Stimulated activated naive CD8-positive, alpha-beta T cell treated with anti-CD3 and anti-CD28 coated beads, Interleukin-15, amount 100 ng/mL, for 72 hours (primary cell): ENCODE results near the gene CFAP299.

Experiments used
- ATAC-seq: fragments of 150-1000 bp; cut with Tn5 transposase; 2 replicates; pipeline ENCODE4 v1.10.0; 2021; ENCODE audit warnings: mild to moderate bottlenecking, moderate library complexity
- DNase-seq, 2 donors: peaks; one replicate each; pipeline ENCODE4 v3.0.0; 2021 to 2022
- H3K27ac Mint-ChIP-seq, 2 donors: one replicate each; pipeline ENCODE4 v1.8.0; 2022; ENCODE audit warnings: mild to moderate bottlenecking in 2 of 2, mixed read lengths in 2 of 2, moderate library complexity in 2 of 2
- H3K27me3 Mint-ChIP-seq: one replicate; pipeline ENCODE4 v1.8.0; 2022; ENCODE audit warnings: mixed read lengths
- H3K4me1 Mint-ChIP-seq: one replicate; pipeline ENCODE4 v1.8.0; 2022; ENCODE audit warnings: mild to moderate bottlenecking, mixed read lengths
- H3K4me3 Mint-ChIP-seq, 2 donors: one replicate each; pipeline ENCODE4 v1.8.0; 2022; ENCODE audit warnings: mild to moderate bottlenecking in 2 of 2, mixed read lengths in 2 of 2, moderate library complexity in 1 of 2
- H3K9me3 Mint-ChIP-seq, 2 donors: one replicate each; pipeline ENCODE4 v1.8.0; 2022; ENCODE audit warnings: mixed read lengths in 2 of 2

CFAP299 gene

DNA sequence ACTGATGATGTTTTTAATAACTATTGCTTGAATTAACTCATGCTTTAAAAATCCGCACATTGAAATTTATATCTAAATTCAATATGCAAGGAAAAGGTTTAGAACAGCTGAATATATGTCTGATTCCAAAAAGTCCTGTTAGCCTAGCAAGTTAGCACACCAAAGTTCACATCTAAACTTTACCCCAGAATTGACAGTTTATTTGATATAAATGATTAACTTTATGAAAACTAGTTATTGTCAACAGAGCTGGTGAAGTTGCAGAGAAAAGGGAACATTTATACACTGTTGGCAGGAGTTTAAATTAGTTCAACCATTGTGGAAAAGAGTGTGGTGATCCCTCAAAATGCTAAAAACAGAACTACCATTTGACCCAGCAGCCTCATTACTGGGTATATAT, 574.4 kb downstream of the CFAP299 start:
- ATAC-seq = no peak
- no peak for DNase-seq
- Mint-ChIP-seq H3K27ac (no peak overlapping the region), H3K4me3 (no peak overlapping the region), H3K4me1 (peaks cover 10% of the 10 kb centered on the region), H3K27me3 (no peaks in the 10 kb centered on the region), H3K9me3 (peaks cover 26 to 35% of the 10 kb centered on the region in 2 donors)

DNA sequence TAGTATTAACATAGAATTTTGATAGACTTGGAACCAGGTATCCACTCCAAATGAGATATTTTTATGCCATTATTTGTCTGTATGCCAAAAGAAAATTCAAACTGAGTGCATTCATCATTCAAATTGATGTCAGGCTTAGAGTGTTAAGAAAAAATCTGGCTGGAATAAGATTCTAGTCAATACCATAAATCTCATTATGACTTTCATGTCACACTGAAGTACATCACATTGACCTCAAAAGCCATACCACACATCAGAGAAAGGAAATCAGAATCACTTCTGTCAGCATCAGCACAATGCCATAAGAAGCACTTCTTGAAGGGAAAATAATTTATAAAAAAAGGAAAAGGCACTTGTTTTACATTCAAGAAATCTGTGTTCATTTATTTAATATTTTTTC, 575.9 kb downstream of the CFAP299 start:
- DNase-seq = no peak
- Mint-ChIP-seq H3K27ac (no peak overlapping the region), H3K4me1 (peaks cover 10% of the 10 kb centered on the region), H3K27me3 (no peaks in the 10 kb centered on the region), H3K4me3 (no peak overlapping the region), H3K9me3 (peaks cover 11 to 24% of the 10 kb centered on the region in 2 donors)
- ATAC-seq = peak; percentile 91

DNA sequence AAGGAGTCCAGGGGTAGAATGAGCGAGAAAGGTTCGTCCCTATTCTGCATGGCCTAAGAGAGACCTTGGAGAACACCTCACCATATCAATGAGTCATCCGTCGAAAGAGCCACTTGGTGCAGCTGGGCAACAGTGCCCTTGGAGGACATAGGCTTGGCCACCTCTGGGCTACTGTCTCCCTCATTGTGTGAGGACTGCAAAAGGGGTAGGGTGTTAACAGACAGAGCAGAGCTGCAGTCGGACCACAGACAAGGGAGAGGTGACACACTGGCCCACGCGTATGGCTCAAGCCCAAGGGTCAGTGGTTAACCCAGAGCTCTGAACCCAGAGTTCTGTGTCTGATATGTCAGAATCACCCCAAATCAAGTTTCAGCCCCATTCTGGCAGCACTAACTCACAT, 576.8 kb downstream of the CFAP299 start:
- no peaks in the 10 kb centered on the region for H3K27me3 Mint-ChIP-seq
- no peak overlapping the region for H3K4me3 Mint-ChIP-seq
- peaks cover 5 to 15% of the 10 kb centered on the region in 2 donors for H3K9me3 Mint-ChIP-seq
- peaks cover 10% of the 10 kb centered on the region for H3K4me1 Mint-ChIP-seq
- no peak for DNase-seq
- H3K27ac Mint-ChIP-seq = no peak overlapping the region
- no peak for ATAC-seq

DNA sequence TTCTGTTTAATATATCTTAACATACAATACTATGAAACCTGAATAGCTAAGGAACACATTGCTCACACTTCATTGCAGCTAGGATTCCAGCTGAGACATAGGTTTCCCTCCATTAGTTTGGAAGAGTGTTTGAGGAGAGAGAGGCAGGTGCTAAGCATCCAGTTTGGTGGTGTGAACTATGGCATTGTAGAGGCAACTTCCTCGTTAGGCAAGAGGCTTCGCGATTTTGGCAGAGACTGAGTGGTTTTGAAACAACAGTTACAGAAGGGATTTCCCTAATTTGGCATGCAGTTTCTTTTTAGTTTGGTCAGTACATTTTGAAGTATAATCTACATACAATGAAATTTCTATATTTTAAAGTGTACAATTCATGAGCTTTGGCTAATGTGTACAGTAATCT, 577.9 kb downstream of the CFAP299 start:
- DNase-seq (peak in 1 of 2 donors; percentile 27), ATAC-seq (peak; percentile 80)
- peaks cover 10% of the 10 kb centered on the region for H3K4me1 Mint-ChIP-seq
- H3K4me3 Mint-ChIP-seq = no peak overlapping the region
- no peak overlapping the region for H3K27ac Mint-ChIP-seq
- H3K27me3 Mint-ChIP-seq = no peaks in the 10 kb centered on the region
- peaks cover 4% of the 10 kb centered on the region in 2 donors for H3K9me3 Mint-ChIP-seq

DNA sequence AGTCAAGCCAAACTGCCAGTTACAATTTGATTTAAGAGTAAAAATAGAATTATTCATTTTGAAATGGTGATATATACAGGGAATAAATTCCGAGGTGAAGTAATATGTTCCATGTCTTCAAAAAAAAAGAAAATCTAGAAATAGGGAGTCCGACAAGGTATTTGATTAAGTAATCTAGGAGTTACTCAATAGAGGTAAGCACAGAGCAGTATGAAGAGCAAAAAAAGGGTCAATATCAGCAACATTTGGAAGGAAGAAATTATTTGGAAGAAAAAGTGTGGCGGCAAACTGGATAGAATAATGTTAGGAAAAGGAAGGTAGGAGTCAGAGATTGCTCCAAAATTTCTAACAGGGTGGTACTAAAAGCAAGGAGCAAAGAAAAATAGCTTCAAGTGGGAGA, 581.2 kb downstream of the CFAP299 start:
- Mint-ChIP-seq H3K27me3 (no peaks in the 10 kb centered on the region), H3K9me3 (no peaks in the 10 kb centered on the region)
- no peak for ATAC-seq

DNA sequence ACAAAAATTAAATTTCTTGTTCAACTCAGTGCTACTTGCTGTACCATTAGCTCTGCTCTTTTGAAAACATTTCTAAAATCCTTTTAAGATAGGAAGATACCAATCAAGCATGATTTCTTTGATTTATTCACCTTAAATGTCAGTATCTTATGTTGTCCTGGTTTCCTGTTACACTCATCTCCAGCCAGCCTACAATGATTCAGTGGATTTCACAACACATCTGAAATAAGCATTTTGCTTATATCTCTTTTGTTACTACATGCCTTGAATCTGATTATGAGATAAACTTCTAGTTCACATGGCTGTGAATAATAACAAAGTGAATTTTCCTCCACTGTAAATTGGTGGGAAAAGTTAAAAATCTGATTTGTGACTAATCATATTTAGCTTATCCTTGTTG, 582.5 kb downstream of the CFAP299 start:
- ATAC-seq (no peak), DNase-seq (no peak)
- Mint-ChIP-seq H3K4me1 (peaks cover 10% of the 10 kb centered on the region), H3K9me3 (no peaks in the 10 kb centered on the region), H3K27me3 (no peaks in the 10 kb centered on the region), H3K27ac (no peak overlapping the region), H3K4me3 (no peak overlapping the region)

More for the DNA sequence above, 581.2 kb downstream of the CFAP299 start:
- no peak for DNase-seq
- Mint-ChIP-seq H3K4me1 (peaks cover 10% of the 10 kb centered on the region), H3K4me3 (no peak overlapping the region), H3K27ac (no peak overlapping the region)

DNA sequence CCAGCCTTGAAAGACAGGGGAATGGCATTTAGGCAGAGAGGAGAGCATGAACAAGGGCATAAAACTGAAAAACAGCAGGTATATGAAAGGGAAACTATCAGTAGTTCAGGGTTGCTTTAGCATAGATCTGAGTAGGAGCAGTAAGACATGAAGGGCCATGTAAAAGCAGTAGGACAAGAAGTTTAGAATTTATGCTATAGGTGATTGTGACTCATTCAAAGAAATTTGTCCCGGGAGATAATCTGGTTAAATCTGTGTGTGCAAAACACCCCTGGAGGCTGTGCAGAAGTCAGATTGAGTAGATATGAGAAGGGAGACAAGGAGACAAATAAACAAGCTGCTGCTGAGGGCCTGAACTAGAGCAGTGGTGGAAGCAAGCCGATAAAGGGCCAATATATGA, 585.9 kb downstream of the CFAP299 start:
- H3K4me3 Mint-ChIP-seq = no peak overlapping the region
- H3K27ac Mint-ChIP-seq = no peak overlapping the region
- no peaks in the 10 kb centered on the region for H3K4me1 Mint-ChIP-seq
- no peak for ATAC-seq
- no peak for DNase-seq
- no peaks in the 10 kb centered on the region for H3K9me3 Mint-ChIP-seq
- H3K27me3 Mint-ChIP-seq = no peaks in the 10 kb centered on the region

DNA sequence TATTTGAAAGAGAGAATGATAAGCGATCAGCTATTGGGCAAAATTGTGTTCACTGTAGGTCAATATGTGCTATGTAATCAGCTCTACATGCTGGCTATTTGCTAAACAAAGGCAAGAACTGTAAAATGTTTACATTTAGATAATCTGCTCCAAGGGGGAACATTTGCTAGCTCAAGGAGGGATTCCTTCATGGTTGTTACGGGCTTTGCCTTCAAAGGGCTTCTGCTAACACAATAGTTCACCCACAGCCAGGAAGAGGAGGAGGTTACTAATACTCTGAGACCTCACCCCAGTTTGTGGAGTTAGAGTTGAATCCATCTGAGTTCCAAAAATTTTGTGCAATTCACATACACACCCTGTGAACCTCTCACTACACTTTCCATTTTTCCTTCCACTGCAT, 587.4 kb downstream of the CFAP299 start:
- H3K9me3 Mint-ChIP-seq = no peaks in the 10 kb centered on the region
- no peak for ATAC-seq
- no peak overlapping the region for H3K4me3 Mint-ChIP-seq
- no peak for DNase-seq
- H3K4me1 Mint-ChIP-seq = no peaks in the 10 kb centered on the region
- H3K27me3 Mint-ChIP-seq = no peaks in the 10 kb centered on the region
- H3K27ac Mint-ChIP-seq = no peak overlapping the region

DNA sequence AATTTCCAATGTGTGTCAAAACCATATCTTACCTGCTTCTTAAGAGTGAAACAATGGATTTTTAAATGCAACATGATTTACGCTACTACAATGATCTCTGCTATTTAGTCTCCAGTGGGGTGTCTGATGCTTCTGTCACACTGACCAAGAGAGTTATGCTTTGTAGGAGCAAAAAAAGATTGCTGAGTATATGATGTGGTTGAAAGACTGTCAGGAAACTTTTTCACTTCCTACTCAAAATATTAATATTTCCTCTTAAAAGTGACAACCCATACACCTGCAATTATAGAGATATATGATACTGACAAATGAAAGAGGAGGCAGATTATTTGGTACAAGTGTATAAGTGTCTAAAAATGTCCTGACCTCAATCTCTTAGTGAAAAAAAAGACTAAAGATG, 589.8 kb downstream of the CFAP299 start:
- no peak overlapping the region for H3K4me3 Mint-ChIP-seq
- no peak for ATAC-seq
- no peaks in the 10 kb centered on the region for H3K4me1 Mint-ChIP-seq
- no peaks in the 10 kb centered on the region for H3K9me3 Mint-ChIP-seq
- no peaks in the 10 kb centered on the region for H3K27me3 Mint-ChIP-seq
- DNase-seq = no peak
- H3K27ac Mint-ChIP-seq = no peak overlapping the region

DNA sequence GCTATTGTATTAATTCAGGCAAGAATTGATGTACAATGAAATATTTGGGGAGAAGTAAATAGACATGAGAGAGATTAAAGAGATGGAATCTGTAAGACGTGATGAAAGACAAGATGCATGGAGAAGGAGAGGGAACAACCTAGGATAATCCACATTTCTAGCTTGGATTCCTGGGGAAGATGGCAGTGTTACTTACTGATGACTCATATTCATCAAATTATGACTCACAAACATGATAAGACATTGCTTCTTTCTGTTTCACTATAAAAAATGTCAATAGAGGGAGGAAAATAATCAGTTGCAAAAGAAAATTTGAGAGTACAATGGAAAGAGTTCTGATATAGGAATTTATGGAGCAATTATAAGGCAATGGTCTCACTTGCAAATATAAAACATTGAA, 590.9 kb downstream of the CFAP299 start:
- Mint-ChIP-seq H3K27ac (no peak overlapping the region), H3K4me1 (no peaks in the 10 kb centered on the region), H3K27me3 (no peaks in the 10 kb centered on the region), H3K9me3 (no peaks in the 10 kb centered on the region), H3K4me3 (no peak overlapping the region)
- ATAC-seq = no peak
- no peak for DNase-seq

DNA sequence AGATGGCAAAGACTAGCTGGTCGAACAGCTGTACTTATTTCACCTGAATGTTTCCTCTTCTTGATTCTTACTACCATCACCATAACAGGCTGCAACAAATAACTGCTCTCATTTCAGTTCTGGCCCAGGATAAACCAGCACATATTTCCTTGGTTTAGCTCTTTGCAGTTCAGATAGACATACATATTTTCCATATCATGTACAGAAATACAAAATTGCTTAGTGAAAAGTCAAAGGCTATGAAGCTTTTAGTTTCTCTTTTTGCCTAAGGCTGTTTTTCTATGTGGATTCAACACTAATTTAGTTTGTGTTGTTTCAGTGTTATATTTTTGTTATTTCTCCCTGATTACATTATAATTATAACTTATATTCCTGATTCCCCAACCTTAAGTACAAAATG, 591.4 kb downstream of the CFAP299 start:
- DNase-seq = no peak
- H3K27ac Mint-ChIP-seq = no peak overlapping the region

DNA sequence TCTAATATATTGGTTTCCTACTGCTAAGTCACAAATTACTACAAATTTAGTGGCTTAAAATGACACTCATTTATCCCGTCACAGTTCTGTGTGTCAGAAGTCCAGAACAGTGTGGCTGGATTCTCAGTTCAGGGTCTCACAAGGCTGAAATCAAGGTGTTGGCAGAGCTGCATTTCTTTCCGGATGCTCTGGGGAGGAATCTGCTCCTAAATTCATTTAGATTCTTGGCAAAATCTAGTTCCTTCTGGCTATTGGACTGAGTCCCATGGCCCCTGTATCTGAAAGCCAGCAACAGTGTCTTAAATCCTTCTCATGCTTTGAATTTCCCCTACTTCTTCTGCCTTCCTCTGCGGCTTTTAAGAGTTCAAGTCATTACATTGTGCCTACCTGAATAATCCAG, 591.9 kb downstream of the CFAP299 start:
- Mint-ChIP-seq H3K4me1 (no peaks in the 10 kb centered on the region), H3K9me3 (no peaks in the 10 kb centered on the region), H3K4me3 (no peak overlapping the region), H3K27me3 (no peaks in the 10 kb centered on the region), H3K27ac (no peak overlapping the region)
- ATAC-seq = no peak
- DNase-seq = no peak

More for the DNA sequence above, 591.4 kb downstream of the CFAP299 start:
- no peak for ATAC-seq
- Mint-ChIP-seq H3K27me3 (no peaks in the 10 kb centered on the region), H3K4me1 (no peaks in the 10 kb centered on the region), H3K9me3 (no peaks in the 10 kb centered on the region), H3K4me3 (no peak overlapping the region)

DNA sequence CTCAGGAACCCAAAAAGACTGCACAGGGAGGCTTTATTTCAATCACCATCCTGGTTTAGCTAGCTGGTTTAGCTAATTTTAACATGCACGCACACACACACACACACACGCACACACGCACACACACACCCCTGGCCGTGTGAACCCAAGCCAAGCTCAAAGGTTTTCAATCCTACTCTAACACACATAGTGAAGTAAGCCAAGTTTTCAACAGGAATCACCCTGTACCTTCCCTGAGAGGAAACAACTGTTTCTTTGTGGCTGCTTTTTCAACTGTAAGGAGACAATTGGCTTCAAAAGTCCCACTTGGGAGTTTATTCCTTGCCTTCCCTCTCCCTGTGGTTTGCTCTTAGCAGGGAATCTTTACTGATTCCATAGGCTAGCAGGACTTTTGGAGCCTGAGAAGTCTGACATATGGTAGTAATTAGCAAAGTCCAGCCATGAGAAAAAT, 596.1 kb downstream of the CFAP299 start:
- Mint-ChIP-seq H3K9me3 (peaks cover 0 to 5% of the 10 kb centered on the region in 2 donors), H3K4me1 (no peaks in the 10 kb centered on the region), H3K27me3 (no peaks in the 10 kb centered on the region), H3K4me3 (no peak overlapping the region), H3K27ac (no peak overlapping the region)
- DNase-seq (no peak), ATAC-seq (no peak)

DNA sequence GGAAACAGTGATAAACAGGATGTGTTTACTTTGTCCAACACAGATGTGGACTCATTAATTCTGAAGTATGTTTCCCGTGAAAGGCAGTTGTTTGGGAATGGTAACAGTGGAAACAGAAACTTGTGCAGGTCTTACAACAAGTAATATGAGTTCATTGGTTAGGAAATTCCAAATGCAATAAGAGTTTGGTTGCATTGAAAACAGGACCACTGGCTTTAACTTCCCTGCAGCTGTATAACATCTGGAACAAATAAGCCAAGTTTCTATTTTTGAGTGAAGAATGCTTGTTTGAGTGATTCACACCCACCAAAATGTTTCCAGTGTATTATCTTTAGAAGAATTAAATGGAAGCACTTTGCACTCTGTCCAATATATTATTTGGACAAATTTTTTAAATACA, 612.6 kb downstream of the CFAP299 start:
- no peak for DNase-seq
- H3K4me3 Mint-ChIP-seq = no peak overlapping the region
- ATAC-seq = no peak
- H3K9me3 Mint-ChIP-seq = no peaks in the 10 kb centered on the region
- no peak overlapping the region for H3K27ac Mint-ChIP-seq
- H3K27me3 Mint-ChIP-seq = no peaks in the 10 kb centered on the region
- no peaks in the 10 kb centered on the region for H3K4me1 Mint-ChIP-seq

DNA sequence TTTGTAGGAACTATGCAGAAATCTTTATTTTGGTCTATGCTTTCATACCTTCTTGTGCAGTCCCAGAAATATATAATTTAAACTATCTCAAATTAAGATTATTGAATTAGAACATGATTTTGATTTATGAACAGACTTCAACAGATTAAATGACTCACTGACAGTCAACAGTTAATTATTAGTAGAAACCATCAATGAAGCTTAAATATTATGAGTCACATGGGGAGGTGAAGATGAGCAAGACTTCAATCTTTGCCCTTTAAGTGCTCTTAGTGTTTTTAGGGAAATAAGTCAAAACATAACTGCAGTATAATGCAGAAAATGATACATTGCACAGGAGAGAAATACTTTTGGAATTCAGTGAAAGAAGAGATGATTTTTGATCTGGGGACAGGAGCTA, 613.5 kb downstream of the CFAP299 start:
- ATAC-seq (no peak), DNase-seq (no peak)
- Mint-ChIP-seq H3K4me3 (no peak overlapping the region), H3K4me1 (no peaks in the 10 kb centered on the region), H3K9me3 (no peaks in the 10 kb centered on the region), H3K27me3 (no peaks in the 10 kb centered on the region), H3K27ac (no peak overlapping the region)

DNA sequence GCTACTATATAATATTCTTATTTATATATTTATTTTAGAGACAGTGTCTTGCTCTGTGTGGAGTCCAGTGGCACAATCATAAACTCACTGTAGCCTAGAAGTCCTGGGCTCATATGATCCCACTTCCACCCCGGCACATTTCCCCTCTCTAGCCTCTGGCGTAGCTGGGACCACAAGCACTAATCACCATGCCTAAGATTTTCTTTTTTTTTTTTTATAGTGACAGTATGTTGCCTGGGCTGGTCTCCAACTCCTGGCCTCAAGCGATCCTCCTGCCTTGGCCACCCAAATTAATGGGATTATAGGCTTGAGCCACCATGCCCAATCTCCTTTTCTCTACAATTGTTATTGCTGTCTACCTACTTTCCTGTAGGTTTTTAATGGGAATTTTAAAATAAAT, 620.9 kb downstream of the CFAP299 start:
- H3K27me3 Mint-ChIP-seq = no peaks in the 10 kb centered on the region
- no peak overlapping the region for H3K27ac Mint-ChIP-seq
- DNase-seq (no peak), ATAC-seq (no peak)
- H3K9me3 Mint-ChIP-seq = no peaks in the 10 kb centered on the region
- H3K4me3 Mint-ChIP-seq = no peak overlapping the region
- H3K4me1 Mint-ChIP-seq = no peaks in the 10 kb centered on the region

DNA sequence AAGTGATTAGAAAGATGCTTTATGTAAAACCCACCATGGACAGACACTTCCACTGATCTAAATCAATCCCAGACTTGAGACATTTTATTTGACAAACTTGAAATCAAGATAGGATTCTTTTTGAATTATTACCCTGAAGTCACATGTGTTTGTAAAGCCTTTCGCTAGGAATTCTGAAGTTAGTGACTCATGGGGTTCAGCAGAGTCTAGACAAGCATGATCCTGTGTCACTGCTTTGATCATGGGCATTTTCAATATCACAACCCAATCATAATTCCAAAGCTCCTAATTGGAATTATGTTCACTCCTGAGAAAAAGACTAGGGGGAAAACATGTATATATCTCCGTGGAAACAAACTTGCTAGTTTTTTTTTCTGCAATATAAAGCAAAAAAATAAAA, 627.5 kb downstream of the CFAP299 start:
- Mint-ChIP-seq H3K4me3 (no peak overlapping the region), H3K27ac (no peak overlapping the region), H3K27me3 (peaks cover 11% of the 10 kb centered on the region), H3K9me3 (peaks cover 0 to 6% of the 10 kb centered on the region in 2 donors), H3K4me1 (no peaks in the 10 kb centered on the region)
- DNase-seq (no peak), ATAC-seq (no peak)
